ENCODE measurements around the gene TIAM1.

The TIAM1 gene

GRCh38 chr21:31316072-31316471 lies 28.0 kb downstream of the TIAM1 start:
- no peak for TF ChIP-seq CTCF (IDR thresholded peaks at IDR 0.05; ENCODE audit: low read depth, low read length)
- H3K4me3 ChIP-seq (ENCODE audit: low read depth, low read length): no peak overlapping the region

- TF ChIP-seq CTCF (IDR thresholded peaks at IDR 0.05; ENCODE audit: low read depth, low read length): no peak
- H3K4me3 ChIP-seq (ENCODE audit: low read depth, low read length): no peak overlapping the region
These were observed 33.3 kb downstream of the TIAM1 start for GRCh38 chr21:31310750-31311149.

GRCh38 chr21:31308584-31308983 lies 35.5 kb downstream of the TIAM1 start:
- TF ChIP-seq CTCF (IDR thresholded peaks at IDR 0.05; ENCODE audit: low read depth, low read length): no peak

GRCh38 chr21:31305888-31306287 lies 38.2 kb downstream of the TIAM1 start:
- no peak overlapping the region for H3K4me3 ChIP-seq (ENCODE audit: low read depth, low read length)
- no peak for TF ChIP-seq CTCF (IDR thresholded peaks at IDR 0.05; ENCODE audit: low read depth, low read length)

More at GRCh38 chr21:31308584-31308983, 35.5 kb downstream of the TIAM1 start:
- H3K4me3 ChIP-seq (ENCODE audit: low read depth, low read length): no peak overlapping the region

GRCh38 chr21:31299291-31300147 lies 44.5 kb downstream of the TIAM1 start:
- no peak for TF ChIP-seq CTCF (IDR thresholded peaks at IDR 0.05; ENCODE audit: low read depth, low read length)
- no peak overlapping the region for H3K4me3 ChIP-seq (ENCODE audit: low read depth, low read length)

- no peak overlapping the region for H3K4me3 ChIP-seq (ENCODE audit: low read depth, low read length)
- no peak for TF ChIP-seq CTCF (IDR thresholded peaks at IDR 0.05; ENCODE audit: low read depth, low read length)
These were observed 45.3 kb downstream of the TIAM1 start for GRCh38 chr21:31298618-31299269.

- no peak for TF ChIP-seq CTCF (IDR thresholded peaks at IDR 0.05; ENCODE audit: low read depth, low read length)
- no peak overlapping the region for H3K4me3 ChIP-seq (ENCODE audit: low read depth, low read length)
These were observed 46.3 kb downstream of the TIAM1 start for GRCh38 chr21:31297806-31298205.

Data from WI38 (cell line).